Activated CD4-positive, alpha-beta memory T cell treated with anti-CD3 and anti-CD28 coated beads, Interleukin-2, amount 10 ng/mL, durations not matched to agents 7 days and 5 days (primary cell): ENCODE measurements around the gene ZFYVE28. TPM values are rescaled to one million over a fixed set of nuclear protein-coding genes. Genes with fewer than 3 reads are reported as not detected.
"Not testable (repeated sequence)": the region's sequence is repeated elsewhere in the genome, so short reads cannot be mapped to it uniquely, and the experiment has no call there.

Experiments
- CTCF ChIA-PET: fragments of 350-600 bp; sonication (Branson Sonifier 250); formaldehyde crosslinking; loops from one replicate; lab custom pipeline; 2021; ENCODE audit warnings: antibody characterized with exemption, inconsistent platforms; lab: Charles Lee
- POLR2A ChIA-PET: fragments of 350-600 bp; sonication (Branson Sonifier 250); formaldehyde crosslinking; loops from one replicate; lab custom pipeline; 2021; ENCODE audit warnings: antibody characterized with exemption; lab: Charles Lee
- DNase-seq: peaks from one replicate; pipeline ENCODE4 v3.0.0-alpha.2; 2020
- H3K27ac Mint-ChIP-seq: one replicate; pipeline ENCODE4 v1.8.0; 2021; ENCODE audit warnings: mild to moderate bottlenecking, mixed read lengths
- H3K27me3 Mint-ChIP-seq: one replicate; pipeline ENCODE4 v1.8.0; 2021; ENCODE audit warnings: mixed read lengths
- H3K36me3 Mint-ChIP-seq: one replicate; pipeline ENCODE4 v1.8.0; 2021; ENCODE audit warnings: low read depth, mixed read lengths
- H3K4me1 Mint-ChIP-seq: one replicate; pipeline ENCODE4 v1.8.0; 2021; ENCODE audit warnings: mixed read lengths
- H3K4me3 Mint-ChIP-seq: one replicate; pipeline ENCODE4 v1.8.0; 2021; ENCODE audit warnings: mild to moderate bottlenecking, mixed read lengths
- H3K9me3 Mint-ChIP-seq: one replicate; pipeline ENCODE4 v1.8.0; 2021; ENCODE audit warnings: mixed read lengths
- total RNA-seq, 2 experiments: library from RNA; stranded (reverse); gene quantifications; one replicate each; pipeline ENCODE4 v1.2.3, GENCODE V29; 2021

Gene ZFYVE28
- total RNA-seq, 2 experiments from 2014 or later = 38.9 to 40.1 TPM

- Mint-ChIP-seq H3K9me3 (no peaks in the 10 kb centered on the region), H3K36me3 (peaks cover 14% of the 10 kb centered on the region), H3K4me1 (peaks cover 32% of the 10 kb centered on the region), H3K4me3 (no peak overlapping the region), H3K27me3 (no peaks in the 10 kb centered on the region), H3K27ac (no peak overlapping the region)
- ChIA-PET CTCF (interaction anchor here (1.3 kb wide), 1 partner anchor 196 kb away, joined by 3 read pairs; no protein-coding TSS in a partner anchor), POLR2A (no interaction called here)
- peak; percentile 15 for DNase-seq
Measured at GRCh38 chr4:2245057-2245786, 173.2 kb downstream of the ZFYVE28 start.

- no peaks in the 10 kb centered on the region for H3K9me3 Mint-ChIP-seq
- H3K27ac Mint-ChIP-seq = no peak overlapping the region
- peaks cover 24% of the 10 kb centered on the region for H3K36me3 Mint-ChIP-seq
- CTCF ChIA-PET = no interaction called here
- no peaks in the 10 kb centered on the region for H3K27me3 Mint-ChIP-seq
- H3K4me3 Mint-ChIP-seq = no peak overlapping the region
- peaks cover 43% of the 10 kb centered on the region for H3K4me1 Mint-ChIP-seq
- POLR2A ChIA-PET = no interaction called here
- peak; percentile 21 for DNase-seq
Measured at GRCh38 chr4:2243681-2244380, 174.6 kb downstream of the ZFYVE28 start.

- ChIA-PET POLR2A (interaction anchor here (0.5 to 5.5 kb wide), 31 partner anchors 9 to 1311 kb away, joined by 3 to 60 read pairs (median 4); partner anchors contain the start of genes CFAP99, FAM193A, MXD4 and NELFA), CTCF (interaction anchor here (0.6 to 2.5 kb wide), 14 partner anchors 9 to 227 kb away, joined by 3 to 15 read pairs (median 5); partner anchors contain the start of genes CFAP99, MXD4, RNF4 and ZFYVE28)
- peaks cover 40% of the 10 kb centered on the region for H3K36me3 Mint-ChIP-seq
- H3K4me1 Mint-ChIP-seq = peaks cover 59% of the 10 kb centered on the region
- H3K9me3 Mint-ChIP-seq = no peaks in the 10 kb centered on the region
- peak; percentile 100 for DNase-seq
- H3K27ac Mint-ChIP-seq = peak within 1 kb of the TSS; percentile 92
- no peaks in the 10 kb centered on the region for H3K27me3 Mint-ChIP-seq
- H3K4me3 Mint-ChIP-seq = peak within 1 kb of the TSS; percentile 95
Measured at GRCh38 chr4:2241410-2242353, 176.8 kb downstream of the ZFYVE28 start, which contains the start of the genes HAUS3 and POLN. Gene HAUS3 (minus strand): TSS chr4:2242121. CDS start chr4:2240946, 1,175 bp downstream. Gene POLN (minus strand): TSS chr4:2242121. CDS start chr4:2229231, 12,890 bp downstream.

GRCh38 chr4:2241003-2241402 lies 177.4 kb downstream of the ZFYVE28 start:
- Mint-ChIP-seq H3K27me3 (no peaks in the 10 kb centered on the region), H3K36me3 (peaks cover 44% of the 10 kb centered on the region), H3K9me3 (no peaks in the 10 kb centered on the region), H3K27ac (peak overlapping the region; percentile 92), H3K4me1 (peaks cover 63% of the 10 kb centered on the region), H3K4me3 (peak overlapping the region; percentile 95)
- ChIA-PET POLR2A (interaction anchor here (0.5 to 5.5 kb wide), 22 partner anchors 8 to 1310 kb away, joined by 3 to 60 read pairs (median 8); partner anchors contain the start of genes CFAP99, FAM193A, MXD4 and NELFA), CTCF (interaction anchor here (1.2 to 2.5 kb wide), 8 partner anchors 18 to 228 kb away, joined by 3 to 15 read pairs (median 5); partner anchors contain the start of genes MXD4 and RNF4)
- DNase-seq = peak; percentile 9

- peaks cover 58% of the 10 kb centered on the region for H3K4me1 Mint-ChIP-seq
Measured at GRCh38 chr4:2236944-2237666, 181.3 kb downstream of the ZFYVE28 start.

GRCh38 chr4:2231082-2231481 lies 187.4 kb downstream of the ZFYVE28 start:
- H3K36me3 Mint-ChIP-seq = peaks cover 52% of the 10 kb centered on the region
- no peaks in the 10 kb centered on the region for H3K27me3 Mint-ChIP-seq
- POLR2A ChIA-PET = interaction anchor here (0.7 to 2.4 kb wide), 3 partner anchors 10 to 11 kb away, joined by 3 to 7 read pairs (median 5); partner anchors contain the start of genes HAUS3 and POLN
- peaks cover 21% of the 10 kb centered on the region for H3K4me1 Mint-ChIP-seq
- no peaks in the 10 kb centered on the region for H3K9me3 Mint-ChIP-seq
- H3K4me3 Mint-ChIP-seq = no peak overlapping the region
- no peak overlapping the region for H3K27ac Mint-ChIP-seq
- no peak for DNase-seq
- CTCF ChIA-PET = interaction anchor here (1.3 to 3.1 kb wide), 2 partner anchors 11 to 231 kb away, joined by 3 to 14 read pairs; no protein-coding TSS in a partner anchor

More at GRCh38 chr4:2236944-2237666, 181.3 kb downstream of the ZFYVE28 start:
- H3K27me3 Mint-ChIP-seq = no peaks in the 10 kb centered on the region
- peaks cover 78% of the 10 kb centered on the region for H3K36me3 Mint-ChIP-seq
- peak overlapping the region; percentile 45 for H3K27ac Mint-ChIP-seq
- peak overlapping the region; percentile 25 for H3K4me3 Mint-ChIP-seq
- peak; percentile 6 for DNase-seq
- no peaks in the 10 kb centered on the region for H3K9me3 Mint-ChIP-seq
- POLR2A ChIA-PET = interaction anchor here (2.8 to 5.5 kb wide), 2 partner anchors 175 to 232 kb away, joined by 13 to 60 read pairs; partner anchors contain the start of gene RNF4
- CTCF ChIA-PET = interaction anchor here (0.7 to 4.6 kb wide), 3 partner anchors 16 to 298 kb away, joined by 3 to 25 read pairs (median 3); no protein-coding TSS in a partner anchor

- POLR2A ChIA-PET = interaction anchor here (2.1 kb wide), 1 partner anchor 15 kb away, joined by 8 read pairs; no protein-coding TSS in a partner anchor
- CTCF ChIA-PET = interaction anchor here (1.3 kb wide), 1 partner anchor 13 kb away, joined by 4 read pairs; no protein-coding TSS in a partner anchor
- peaks cover 25% of the 10 kb centered on the region for H3K36me3 Mint-ChIP-seq
- no peaks in the 10 kb centered on the region for H3K27me3 Mint-ChIP-seq
- DNase-seq = no peak
- H3K4me3 Mint-ChIP-seq = no peak overlapping the region
- H3K4me1 Mint-ChIP-seq = peaks cover 4% of the 10 kb centered on the region
- H3K9me3 Mint-ChIP-seq = no peaks in the 10 kb centered on the region
- H3K27ac Mint-ChIP-seq = no peak overlapping the region
Measured at GRCh38 chr4:2226261-2226660, 192.2 kb downstream of the ZFYVE28 start.

- no peak overlapping the region for H3K4me3 Mint-ChIP-seq
- H3K27ac Mint-ChIP-seq = no peak overlapping the region
- ChIA-PET POLR2A (interaction anchor here (0.7 kb wide), 1 partner anchor 18 kb away, joined by 3 read pairs; no protein-coding TSS in a partner anchor), CTCF (interaction anchor here (1.0 to 1.6 kb wide), 2 partner anchors 18 to 240 kb away, joined by 3 to 6 read pairs; no protein-coding TSS in a partner anchor)
- H3K27me3 Mint-ChIP-seq = no peaks in the 10 kb centered on the region
- no peak for DNase-seq
- H3K9me3 Mint-ChIP-seq = no peaks in the 10 kb centered on the region
- H3K36me3 Mint-ChIP-seq = peaks cover 12% of the 10 kb centered on the region
- peaks cover 11% of the 10 kb centered on the region for H3K4me1 Mint-ChIP-seq
Measured at GRCh38 chr4:2222838-2223237, 195.6 kb downstream of the ZFYVE28 start.

- not testable (repeated sequence) for H3K27me3 Mint-ChIP-seq, DNase-seq, H3K27ac Mint-ChIP-seq, H3K4me3 Mint-ChIP-seq, H3K9me3 Mint-ChIP-seq
- peaks cover 11% of the 10 kb centered on the region for H3K36me3 Mint-ChIP-seq
- H3K4me1 Mint-ChIP-seq = peaks cover 16% of the 10 kb centered on the region
- ChIA-PET CTCF (interaction anchor here (1.2 to 2.7 kb wide), 8 partner anchors 11 to 247 kb away, joined by 3 to 19 read pairs (median 14); partner anchors contain the start of genes MXD4 and RNF4), POLR2A (interaction anchor here (0.8 kb wide), 1 partner anchor 250 kb away, joined by 3 read pairs; no protein-coding TSS in a partner anchor)
Measured at GRCh38 chr4:2221378-2221777, 197.1 kb downstream of the ZFYVE28 start.

- CTCF ChIA-PET = interaction anchor here (0.6 to 2.7 kb wide), 32 partner anchors 9 to 758 kb away, joined by 3 to 25 read pairs (median 5); partner anchors contain the start of genes CFAP99, FAM193A, HAUS3 and MXD4
- H3K27ac Mint-ChIP-seq = no peak overlapping the region
Measured at GRCh38 chr4:2220016-2220630, 198.3 kb downstream of the ZFYVE28 start.

More at GRCh38 chr4:2220016-2220630, 198.3 kb downstream of the ZFYVE28 start:
- Mint-ChIP-seq H3K4me3 (no peak overlapping the region), H3K27me3 (no peaks in the 10 kb centered on the region), H3K4me1 (peaks cover 16% of the 10 kb centered on the region), H3K36me3 (peaks cover 8% of the 10 kb centered on the region), H3K9me3 (no peaks in the 10 kb centered on the region)
- DNase-seq = peak; percentile 82
- POLR2A ChIA-PET = interaction anchor here (0.6 to 1.6 kb wide), 7 partner anchors 12 to 536 kb away, joined by 3 to 7 read pairs (median 3); partner anchors contain the start of gene TNIP2
